ENCODE data around the gene CXCL3.

DNA sequence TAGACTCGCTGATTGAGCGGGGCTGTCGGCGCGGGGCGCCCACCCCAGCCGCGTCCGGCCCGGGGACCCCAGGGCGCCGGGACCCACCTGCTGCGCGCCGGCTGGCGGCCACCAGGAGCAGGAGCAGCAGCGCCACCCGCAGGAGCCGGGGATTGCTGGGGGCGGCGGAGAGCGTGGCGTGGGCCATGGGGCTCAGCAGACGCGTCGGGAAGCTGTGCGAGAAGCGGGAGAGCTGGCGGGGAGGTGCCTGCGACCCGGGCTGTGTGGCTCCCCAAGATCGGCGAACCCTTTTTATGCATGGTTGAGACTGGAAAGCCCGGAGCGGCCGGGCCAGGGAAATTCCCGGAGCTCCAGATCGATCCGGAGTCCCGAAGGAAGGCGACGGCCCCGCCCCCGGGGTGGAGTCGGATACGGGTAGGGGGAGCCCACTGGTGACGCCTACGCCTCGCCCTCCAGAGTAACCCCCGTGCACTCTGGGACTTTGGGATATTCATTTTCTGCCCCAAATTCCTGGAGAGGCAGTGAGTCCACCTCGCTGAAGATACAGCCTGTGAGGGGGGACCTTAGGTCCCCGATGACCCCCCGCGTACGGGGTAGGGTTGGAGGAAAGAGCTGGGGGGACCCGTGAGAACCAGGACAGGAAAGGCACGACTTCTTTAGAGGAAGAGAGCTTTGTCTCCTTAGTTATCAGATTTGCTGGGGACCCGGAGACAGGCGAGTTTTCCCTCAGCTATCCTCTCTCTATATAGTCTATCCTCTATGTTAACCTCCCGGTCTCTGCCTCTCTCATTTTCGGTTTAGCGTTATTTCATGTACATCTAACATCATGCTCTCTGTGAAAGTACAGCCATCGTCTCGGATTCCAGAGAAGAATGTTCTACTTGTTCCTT lies at the start of gene CXCL3:
- TF ChIP-seq POLR2AphosphoS5 (IDR thresholded peaks at IDR 0.05; ENCODE audit: low read depth, low read length) (peak; percentile 73), ELF1 (IDR thresholded peaks at IDR 0.05; ENCODE audit: borderline replicate concordance, low read depth) (no peak), CEBPB (IDR thresholded peaks at IDR 0.05; ENCODE audit: low read depth) (no peak), EGR1 (IDR thresholded peaks at IDR 0.05; ENCODE audit: low read depth) (peak; percentile 84), EZH2 (IDR thresholded peaks at IDR 0.05) (no peak), EZH2phosphoT487 (IDR thresholded peaks at IDR 0.05; ENCODE audit: borderline replicate concordance) (no peak), POLR2A (IDR thresholded peaks at IDR 0.05; ENCODE audit: borderline replicate concordance, extremely low read depth, insufficient read depth, insufficient read length) (no peak)
- TF ChIP-seq, protein P1, sequence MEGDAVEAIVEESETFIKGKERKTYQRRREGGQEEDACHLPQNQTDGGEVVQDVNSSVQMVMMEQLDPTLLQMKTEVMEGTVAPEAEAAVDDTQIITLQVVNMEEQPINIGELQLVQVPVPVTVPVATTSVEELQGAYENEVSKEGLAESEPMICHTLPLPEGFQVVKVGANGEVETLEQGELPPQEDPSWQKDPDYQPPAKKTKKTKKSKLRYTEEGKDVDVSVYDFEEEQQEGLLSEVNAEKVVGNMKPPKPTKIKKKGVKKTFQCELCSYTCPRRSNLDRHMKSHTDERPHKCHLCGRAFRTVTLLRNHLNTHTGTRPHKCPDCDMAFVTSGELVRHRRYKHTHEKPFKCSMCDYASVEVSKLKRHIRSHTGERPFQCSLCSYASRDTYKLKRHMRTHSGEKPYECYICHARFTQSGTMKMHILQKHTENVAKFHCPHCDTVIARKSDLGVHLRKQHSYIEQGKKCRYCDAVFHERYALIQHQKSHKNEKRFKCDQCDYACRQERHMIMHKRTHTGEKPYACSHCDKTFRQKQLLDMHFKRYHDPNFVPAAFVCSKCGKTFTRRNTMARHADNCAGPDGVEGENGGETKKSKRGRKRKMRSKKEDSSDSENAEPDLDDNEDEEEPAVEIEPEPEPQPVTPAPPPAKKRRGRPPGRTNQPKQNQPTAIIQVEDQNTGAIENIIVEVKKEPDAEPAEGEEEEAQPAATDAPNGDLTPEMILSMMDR (IDR thresholded peaks at IDR 0.05 in 2 of 3, conservative IDR thresholded peaks at IDR 0.05 in 1 of 3; ENCODE audit: borderline replicate concordance in 1 of 3, insufficient read depth in 1 of 3, low read depth in 2 of 3, low read length in 2 of 3) = peak in 2 of 3 experiments; percentile 4 to 54; a peak in 2 of 6 replicates

Data from HCT116 (cell line).